HepG2 (cell line): ENCODE data around the gene NCOA3. TPM values are rescaled to one million over a fixed set of nuclear protein-coding genes. Genes with fewer than 3 reads are reported as not detected.

Source experiments
- ATRX ChIP-seq: sonication (generic); formaldehyde crosslinking; IDR thresholded peaks from 2 replicates; pipeline ENCODE4 v1.4.0; 2020; ENCODE audit warnings: missing genetic modification reagents, borderline replicate concordance
- EHMT2 ChIP-seq: fragments of 200-600 bp; sonication (generic); IDR thresholded peaks from 2 replicates; pipeline ENCODE4 v1.7.0; 2017; ENCODE audit warnings: antibody characterized with exemption, low read depth, low read length, borderline replicate concordance
- GTF2F1 ChIP-seq: fragments of 150-350 bp; IDR thresholded peaks from 2 replicates; pipeline ENCODE4 v1.6.1; 2014; ENCODE audit warnings: low read length
- HCFC1 ChIP-seq: fragments of 150-350 bp; IDR thresholded peaks from 2 replicates; pipeline ENCODE4 v1.6.1; 2014; ENCODE audit warnings: low read depth, low read length
- HNF4G ChIP-seq, 2 experiments: sonication (generic) in 1 of 2; formaldehyde crosslinking in 1 of 2; IDR thresholded peaks; 2 replicates each; pipeline versions ENCODE4 v1.4.0 to v1.6.1; 2011 to 2020; ENCODE audit warnings: borderline replicate concordance in 2 of 2, low read depth in 2 of 2, mild to moderate bottlenecking in 2 of 2, low read length in 1 of 2, missing genetic modification reagents in 1 of 2, moderate library complexity in 1 of 2
- NCOA5 ChIP-seq: sonication (generic); formaldehyde crosslinking; IDR thresholded peaks from 2 replicates; pipeline ENCODE4 v1.4.0; 2020; ENCODE audit warnings: missing genetic modification reagents
- REL ChIP-seq: sonication (generic); formaldehyde crosslinking; conservative IDR thresholded peaks from 2 replicates; pipeline ENCODE4 v1.8.0; 2022; ENCODE audit warnings: mild to moderate bottlenecking, missing genetic modification reagents, moderate library complexity
- SIX4 ChIP-seq: sonication (generic); formaldehyde crosslinking; IDR thresholded peaks from 2 replicates; pipeline ENCODE4 v1.4.0; 2020; ENCODE audit warnings: missing genetic modification reagents
- TARDBP ChIP-seq: sonication (generic); formaldehyde crosslinking; IDR thresholded peaks from 2 replicates; pipeline ENCODE4 v1.8.0; 2022; ENCODE audit warnings: mild to moderate bottlenecking, missing genetic modification reagents
- TOPORS ChIP-seq: sonication (generic); formaldehyde crosslinking; IDR thresholded peaks from 2 replicates; pipeline ENCODE4 v1.8.0; 2023; ENCODE audit warnings: mild to moderate bottlenecking, missing genetic modification reagents
- ZNF138 ChIP-seq: sonication (generic); formaldehyde crosslinking; IDR thresholded peaks from 2 replicates; pipeline ENCODE4 v1.5.0; 2020; ENCODE audit warnings: mild to moderate bottlenecking, low read depth, missing genetic modification reagents
- ZSCAN29 ChIP-seq: sonication (generic); formaldehyde crosslinking; conservative IDR thresholded peaks from 2 replicates; pipeline ENCODE4 v1.4.0; 2020; ENCODE audit warnings: mild to moderate bottlenecking, missing genetic modification reagents
- polyA plus RNA-seq, 8 experiments: library from polyadenylated mRNA; depleted of rRNA in 3 of 8; stranded (reverse) in 7 of 8; unstranded in 1 of 8; fragments of >200 nt; fragmentation: Illumina TruSeq in 4 of 8; extraction: Trizol in 4 of 8; gene quantifications; 2 replicates each; pipeline versions ENCODE4 v1.2.1 to v1.2.3, GENCODE V29; 2011 to 2016; ENCODE audit warnings: low read depth in 4 of 8, missing spikeins in 1 of 8, mixed read lengths in 1 of 8; ENCODE audit not compliant: insufficient read depth in 1 of 8
- total RNA-seq, 5 experiments: library from RNA; depleted of rRNA; stranded (reverse); fragments of >200 nt; fragmentation: Illumina TruSeq; extraction: Trizol; gene quantifications; 2 replicates each; pipeline ENCODE4 v1.2.3, GENCODE V29; 2016; ENCODE audit warnings: low read depth in 1 of 5
- TF ChIP-seq, protein P1 (sequence below): sonication (generic); formaldehyde crosslinking; IDR thresholded peaks from 2 replicates; pipeline ENCODE4 v1.4.0; 2020; ENCODE audit warnings: missing genetic modification reagents, borderline replicate concordance
- TF ChIP-seq, protein P2 (sequence below): sonication (generic); formaldehyde crosslinking; IDR thresholded peaks from 2 replicates; pipeline ENCODE4 v1.5.1; 2020; ENCODE audit warnings: missing genetic modification reagents, mild to moderate bottlenecking, borderline replicate concordance
- TF ChIP-seq, protein P3 (sequence below), 2 experiments: IDR thresholded peaks; 2 replicates each; pipeline ENCODE4 v1.6.1; 2011 to 2012; ENCODE audit warnings: low read length in 2 of 2, borderline replicate concordance in 1 of 2, low read depth in 1 of 2, mild to moderate bottlenecking in 1 of 2, moderate library complexity in 1 of 2
- TF ChIP-seq, protein P4 (sequence below): sonication (generic); formaldehyde crosslinking; conservative IDR thresholded peaks from 2 replicates; pipeline ENCODE4 v1.4.0; 2020; ENCODE audit warnings: missing genetic modification reagents

NCOA3 gene
- total and polyA plus RNA-seq, 2 of the 13 experiments (the other 11 are each of a cell fraction or from before 2014, with no cell fraction given) = 35.0 to 56.8 TPM

DNA sequence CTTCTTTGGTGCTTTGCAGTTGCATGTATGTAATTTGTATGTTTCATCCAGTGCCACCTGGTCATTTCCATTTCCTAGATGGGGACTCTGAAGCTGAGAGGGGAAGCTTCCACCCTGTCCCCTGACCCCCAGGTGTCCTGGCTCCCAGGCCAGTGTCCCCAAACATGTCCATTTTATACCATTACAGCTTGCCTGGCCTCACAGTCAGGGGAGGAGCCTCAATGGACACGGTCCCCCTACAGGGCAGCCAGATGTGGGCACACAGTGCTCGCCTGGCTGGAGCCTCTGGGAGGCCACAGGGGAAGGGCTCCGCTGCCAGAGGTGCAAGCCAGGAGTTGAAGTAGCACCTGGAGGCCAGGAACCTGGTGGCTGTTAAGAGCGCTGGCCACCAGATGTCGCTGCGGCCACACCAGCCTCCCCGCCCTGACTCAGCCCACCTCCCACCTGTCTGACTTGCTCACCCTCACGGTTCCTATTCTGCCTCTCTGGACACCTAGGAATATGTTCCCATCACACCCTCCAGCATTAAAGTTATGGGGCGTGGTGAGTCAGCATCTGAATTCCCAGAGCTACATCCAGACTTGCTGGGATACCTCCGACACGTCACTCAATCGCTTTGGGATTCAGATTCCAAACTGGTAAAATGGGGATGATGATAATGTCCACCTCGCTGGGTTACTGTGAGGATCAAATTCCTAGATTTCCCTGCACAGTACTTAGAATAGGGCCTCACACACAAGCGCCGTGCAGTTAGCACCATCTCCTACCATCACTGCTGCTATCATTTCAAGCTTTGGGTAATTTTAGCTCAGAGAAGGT, 176.2 kb downstream of the NCOA3 start (continued):
- TF ChIP-seq, protein P1, sequence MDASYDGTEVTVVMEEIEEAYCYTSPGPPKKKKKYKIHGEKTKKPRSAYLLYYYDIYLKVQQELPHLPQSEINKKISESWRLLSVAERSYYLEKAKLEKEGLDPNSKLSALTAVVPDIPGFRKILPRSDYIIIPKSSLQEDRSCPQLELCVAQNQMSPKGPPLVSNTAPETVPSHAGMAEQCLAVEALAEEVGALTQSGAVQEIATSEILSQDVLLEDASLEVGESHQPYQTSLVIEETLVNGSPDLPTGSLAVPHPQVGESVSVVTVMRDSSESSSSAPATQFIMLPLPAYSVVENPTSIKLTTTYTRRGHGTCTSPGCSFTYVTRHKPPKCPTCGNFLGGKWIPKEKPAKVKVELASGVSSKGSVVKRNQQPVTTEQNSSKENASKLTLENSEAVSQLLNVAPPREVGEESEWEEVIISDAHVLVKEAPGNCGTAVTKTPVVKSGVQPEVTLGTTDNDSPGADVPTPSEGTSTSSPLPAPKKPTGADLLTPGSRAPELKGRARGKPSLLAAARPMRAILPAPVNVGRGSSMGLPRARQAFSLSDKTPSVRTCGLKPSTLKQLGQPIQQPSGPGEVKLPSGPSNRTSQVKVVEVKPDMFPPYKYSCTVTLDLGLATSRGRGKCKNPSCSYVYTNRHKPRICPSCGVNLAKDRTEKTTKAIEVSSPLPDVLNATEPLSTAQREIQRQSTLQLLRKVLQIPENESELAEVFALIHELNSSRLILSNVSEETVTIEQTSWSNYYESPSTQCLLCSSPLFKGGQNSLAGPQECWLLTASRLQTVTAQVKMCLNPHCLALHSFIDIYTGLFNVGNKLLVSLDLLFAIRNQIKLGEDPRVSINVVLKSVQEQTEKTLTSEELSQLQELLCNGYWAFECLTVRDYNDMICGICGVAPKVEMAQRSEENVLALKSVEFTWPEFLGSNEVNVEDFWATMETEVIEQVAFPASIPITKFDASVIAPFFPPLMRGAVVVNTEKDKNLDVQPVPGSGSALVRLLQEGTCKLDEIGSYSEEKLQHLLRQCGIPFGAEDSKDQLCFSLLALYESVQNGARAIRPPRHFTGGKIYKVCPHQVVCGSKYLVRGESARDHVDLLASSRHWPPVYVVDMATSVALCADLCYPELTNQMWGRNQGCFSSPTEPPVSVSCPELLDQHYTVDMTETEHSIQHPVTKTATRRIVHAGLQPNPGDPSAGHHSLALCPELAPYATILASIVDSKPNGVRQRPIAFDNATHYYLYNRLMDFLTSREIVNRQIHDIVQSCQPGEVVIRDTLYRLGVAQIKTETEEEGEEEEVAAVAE = 0 out of 2 replicates have a peak, but pooled peaks have one; percentile 57
- TF ChIP-seq, protein P2, sequence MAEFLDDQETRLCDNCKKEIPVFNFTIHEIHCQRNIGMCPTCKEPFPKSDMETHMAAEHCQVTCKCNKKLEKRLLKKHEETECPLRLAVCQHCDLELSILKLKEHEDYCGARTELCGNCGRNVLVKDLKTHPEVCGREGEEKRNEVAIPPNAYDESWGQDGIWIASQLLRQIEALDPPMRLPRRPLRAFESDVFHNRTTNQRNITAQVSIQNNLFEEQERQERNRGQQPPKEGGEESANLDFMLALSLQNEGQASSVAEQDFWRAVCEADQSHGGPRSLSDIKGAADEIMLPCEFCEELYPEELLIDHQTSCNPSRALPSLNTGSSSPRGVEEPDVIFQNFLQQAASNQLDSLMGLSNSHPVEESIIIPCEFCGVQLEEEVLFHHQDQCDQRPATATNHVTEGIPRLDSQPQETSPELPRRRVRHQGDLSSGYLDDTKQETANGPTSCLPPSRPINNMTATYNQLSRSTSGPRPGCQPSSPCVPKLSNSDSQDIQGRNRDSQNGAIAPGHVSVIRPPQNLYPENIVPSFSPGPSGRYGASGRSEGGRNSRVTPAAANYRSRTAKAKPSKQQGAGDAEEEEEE = no peak
- TF ChIP-seq HCFC1 (0 out of 2 replicates have a peak, but pooled peaks have one; percentile 35), ATRX (CRISPR knock-in tag) (no peak), ZNF138 (CRISPR knock-in tag) (peak; percentile 79; the same call in 1 of the 2 replicates), TARDBP (CRISPR knock-in tag) (no peak), SIX4 (CRISPR knock-in tag) (peak; percentile 41; the same call in 1 of the 2 replicates), TOPORS (CRISPR knock-in tag) (no peak), HNF4G (IDR thresholded peaks at IDR 0.05; ENCODE audit: borderline replicate concordance, low read depth, low read length) (no peak), HNF4G (CRISPR knock-in tag; IDR thresholded peaks at IDR 0.05; ENCODE audit: borderline replicate concordance, low read depth) (peak; percentile 49; the same call in 1 of the 2 replicates), REL (CRISPR knock-in tag) (no peak), GTF2F1 (no peak), EHMT2 (no peak), ZSCAN29 (CRISPR knock-in tag) (no peak), NCOA5 (CRISPR knock-in tag) (no peak)
- TF ChIP-seq, protein P3, sequence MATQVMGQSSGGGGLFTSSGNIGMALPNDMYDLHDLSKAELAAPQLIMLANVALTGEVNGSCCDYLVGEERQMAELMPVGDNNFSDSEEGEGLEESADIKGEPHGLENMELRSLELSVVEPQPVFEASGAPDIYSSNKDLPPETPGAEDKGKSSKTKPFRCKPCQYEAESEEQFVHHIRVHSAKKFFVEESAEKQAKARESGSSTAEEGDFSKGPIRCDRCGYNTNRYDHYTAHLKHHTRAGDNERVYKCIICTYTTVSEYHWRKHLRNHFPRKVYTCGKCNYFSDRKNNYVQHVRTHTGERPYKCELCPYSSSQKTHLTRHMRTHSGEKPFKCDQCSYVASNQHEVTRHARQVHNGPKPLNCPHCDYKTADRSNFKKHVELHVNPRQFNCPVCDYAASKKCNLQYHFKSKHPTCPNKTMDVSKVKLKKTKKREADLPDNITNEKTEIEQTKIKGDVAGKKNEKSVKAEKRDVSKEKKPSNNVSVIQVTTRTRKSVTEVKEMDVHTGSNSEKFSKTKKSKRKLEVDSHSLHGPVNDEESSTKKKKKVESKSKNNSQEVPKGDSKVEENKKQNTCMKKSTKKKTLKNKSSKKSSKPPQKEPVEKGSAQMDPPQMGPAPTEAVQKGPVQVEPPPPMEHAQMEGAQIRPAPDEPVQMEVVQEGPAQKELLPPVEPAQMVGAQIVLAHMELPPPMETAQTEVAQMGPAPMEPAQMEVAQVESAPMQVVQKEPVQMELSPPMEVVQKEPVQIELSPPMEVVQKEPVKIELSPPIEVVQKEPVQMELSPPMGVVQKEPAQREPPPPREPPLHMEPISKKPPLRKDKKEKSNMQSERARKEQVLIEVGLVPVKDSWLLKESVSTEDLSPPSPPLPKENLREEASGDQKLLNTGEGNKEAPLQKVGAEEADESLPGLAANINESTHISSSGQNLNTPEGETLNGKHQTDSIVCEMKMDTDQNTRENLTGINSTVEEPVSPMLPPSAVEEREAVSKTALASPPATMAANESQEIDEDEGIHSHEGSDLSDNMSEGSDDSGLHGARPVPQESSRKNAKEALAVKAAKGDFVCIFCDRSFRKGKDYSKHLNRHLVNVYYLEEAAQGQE (IDR thresholded peaks at IDR 0.05; ENCODE audit: borderline replicate concordance in 1 of 2, low read depth in 1 of 2, low read length in 2 of 2) = no peak
- TF ChIP-seq, protein P4, sequence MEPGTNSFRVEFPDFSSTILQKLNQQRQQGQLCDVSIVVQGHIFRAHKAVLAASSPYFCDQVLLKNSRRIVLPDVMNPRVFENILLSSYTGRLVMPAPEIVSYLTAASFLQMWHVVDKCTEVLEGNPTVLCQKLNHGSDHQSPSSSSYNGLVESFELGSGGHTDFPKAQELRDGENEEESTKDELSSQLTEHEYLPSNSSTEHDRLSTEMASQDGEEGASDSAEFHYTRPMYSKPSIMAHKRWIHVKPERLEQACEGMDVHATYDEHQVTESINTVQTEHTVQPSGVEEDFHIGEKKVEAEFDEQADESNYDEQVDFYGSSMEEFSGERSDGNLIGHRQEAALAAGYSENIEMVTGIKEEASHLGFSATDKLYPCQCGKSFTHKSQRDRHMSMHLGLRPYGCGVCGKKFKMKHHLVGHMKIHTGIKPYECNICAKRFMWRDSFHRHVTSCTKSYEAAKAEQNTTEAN = no peak
